K562 (cell line): ENCODE data around the gene NPVF. TPM values are rescaled to one million over a fixed set of nuclear protein-coding genes. Genes with fewer than 3 reads are reported as not detected.
A peak's percentile ranks its signal among the peaks of the same experiment; 100 is the strongest.

Experiments used
- BHLHE40 ChIP-seq: IDR thresholded peaks from 2 replicates; pipeline ENCODE4 v1.6.1; 2011; ENCODE audit warnings: low read length, improper control_type of control experiment
- CBX5 ChIP-seq: IDR thresholded peaks from 2 replicates; pipeline ENCODE4 v1.6.1; 2014; ENCODE audit warnings: low read depth, borderline replicate concordance
- DLX4 ChIP-seq: fragments of 250-450 bp; sonication (Bioruptor Pico); IDR thresholded peaks from 2 replicates; pipeline ENCODE4 v1.6.1; 2021; ENCODE audit warnings: mild to moderate bottlenecking
- ETS1 ChIP-seq: conservative IDR thresholded peaks from 2 replicates; pipeline ENCODE4 v1.6.1; 2011; ENCODE audit warnings: low read depth, mild to moderate bottlenecking, low read length; ENCODE audit not compliant: control insufficient read depth
- ILK ChIP-seq: fragments of 450-650 bp; IDR thresholded peaks from 2 replicates; pipeline ENCODE4 v1.6.1; 2016; ENCODE audit warnings: missing genetic modification characterization, low read depth, mild to moderate bottlenecking, missing compliant biosample characterization, moderate library complexity, borderline replicate concordance
- KAT2B ChIP-seq: IDR thresholded peaks from one replicate; pipeline ENCODE4 v1.6.1; 2012; ENCODE audit warnings: low read depth, mild to moderate bottlenecking, control low read depth, inconsistent platforms, low read length, moderate library complexity
- KHSRP ChIP-seq: fragments of 450-650 bp; IDR thresholded peaks from 2 replicates; pipeline ENCODE4 v1.6.1; 2017
- KLF16 ChIP-seq: IDR thresholded peaks from 2 replicates; pipeline ENCODE4 v1.6.1; 2016; ENCODE audit warnings: antibody characterized with exemption
- LCOR ChIP-seq: sonication (generic); formaldehyde crosslinking; IDR thresholded peaks from 2 replicates; pipeline ENCODE4 v1.8.0; 2022; ENCODE audit warnings: mild to moderate bottlenecking, missing genetic modification reagents
- POLR2H ChIP-seq: IDR thresholded peaks from 2 replicates; pipeline ENCODE4 v1.6.1; 2016; ENCODE audit warnings: missing genetic modification characterization, low read depth, mild to moderate bottlenecking, control low read depth, missing compliant biosample characterization, moderate library complexity
- RAD21 ChIP-seq, 2 experiments: fragments of 250-450 bp in 1 of 2; fragments of 450-650 bp in 1 of 2; sonication (Bioruptor Pico) in 1 of 2; formaldehyde crosslinking in 1 of 2; IDR thresholded peaks in 1 of 2; conservative IDR thresholded peaks in 1 of 2; 2 replicates each; pipeline versions ENCODE4 v1.4.0 to v1.8.0; 2020 to 2022; ENCODE audit warnings: mild to moderate bottlenecking in 2 of 2, moderate library complexity in 1 of 2
- SIN3A ChIP-seq, 2 experiments: fragments of 150-350 bp in 1 of 2; IDR thresholded peaks; 2 replicates each; pipeline ENCODE4 v1.6.1; 2011 to 2016; ENCODE audit warnings: borderline replicate concordance in 2 of 2, low read depth in 2 of 2, low read length in 2 of 2, mild to moderate bottlenecking in 2 of 2, moderate library complexity in 2 of 2; ENCODE audit not compliant: control insufficient read depth in 1 of 2
- SMARCA5 ChIP-seq: fragments of 450-650 bp; IDR thresholded peaks from 2 replicates; pipeline ENCODE4 v1.6.1; 2016
- TAF1 ChIP-seq: IDR thresholded peaks from 2 replicates; pipeline ENCODE4 v1.6.1; 2011; ENCODE audit warnings: mild to moderate bottlenecking, low read length, moderate library complexity; ENCODE audit not compliant: insufficient read depth, control insufficient read depth, severe bottlenecking; ENCODE audit errors: extremely low read depth
- THAP12 ChIP-seq: fragments of 250-450 bp; sonication (Bioruptor Pico); IDR thresholded peaks from 2 replicates; pipeline ENCODE4 v1.9.0; 2021; ENCODE audit warnings: mild to moderate bottlenecking, inconsistent platforms
- UBTF ChIP-seq, 2 experiments: IDR thresholded peaks; 2 replicates each; pipeline ENCODE4 v1.6.1; 2012; ENCODE audit warnings: improper control_type of control experiment in 2 of 2, low read depth in 2 of 2, low read length in 2 of 2, borderline replicate concordance in 1 of 2
- XRCC5 ChIP-seq: fragments of 200-400 bp; formaldehyde crosslinking; IDR thresholded peaks from 2 replicates; pipeline ENCODE4 v1.6.1; 2017; ENCODE audit warnings: low read depth, mild to moderate bottlenecking, low read length
- polyA plus RNA-seq, 8 experiments: library from polyadenylated mRNA; depleted of rRNA in 4 of 8; stranded (reverse) in 5 of 8; unstranded in 3 of 8; fragments of >200 nt; fragmentation: Nextera tagmentation in 2 of 8; fragmentation: Illumina TruSeq in 1 of 8; extraction: Ambion mirVana in 2 of 8; extraction: Trizol in 1 of 8; gene quantifications; 2 replicates each; pipeline versions ENCODE4 v1.2.1 to v1.2.3, GENCODE V29; 2011 to 2014; ENCODE audit warnings: inconsistent platforms in 1 of 8, missing spikeins in 1 of 8
- total RNA-seq, 7 experiments: library from RNA; depleted of rRNA in 6 of 7; stranded (reverse); fragments of >200 nt in 6 of 7; fragmentation: Illumina TruSeq in 2 of 7; extraction: Trizol in 2 of 7; gene quantifications; 2 replicates each; pipeline versions ENCODE4 v1.2.1 to v1.2.3, GENCODE V29; 2011 to 2021; ENCODE audit warnings: low replicate concordance in 1 of 7

The NPVF gene
- total and polyA plus RNA-seq, 9 of the 15 experiments (the other 6 are each of a cell fraction or from before 2014, with no cell fraction given) = not detected

- TF ChIP-seq CBX5 (no peak), XRCC5 (0 out of 2 replicates have a peak, but pooled peaks have one; percentile 58), LCOR (CRISPR knock-in tag) (0 out of 2 replicates have a peak, but pooled peaks have one; percentile 22), RAD21 (CRISPR knock-in tag; conservative IDR thresholded peaks at IDR 0.05 in 1 of 2, IDR thresholded peaks at IDR 0.05 in 1 of 2) (peak in 1 of 2 experiments; percentile 35; a peak in 1 of 4 replicates), KLF16 (peak; percentile 31; the same call in 1 of the 2 replicates), TAF1 (peak; percentile 69), KHSRP (no peak), SIN3A (IDR thresholded peaks at IDR 0.05; ENCODE audit: borderline replicate concordance in 2 of 2, control insufficient read depth in 1 of 2, low read depth in 2 of 2, low read length in 2 of 2) (0 out of 4 replicates have a peak, but pooled peaks of 1 of the 2 experiments have one; percentile 30), THAP12 (0 out of 2 replicates have a peak, but pooled peaks have one; percentile 51), ETS1 (0 out of 2 replicates have a peak, but pooled peaks have one; percentile 31), BHLHE40 (0 out of 2 replicates have a peak, but pooled peaks have one; percentile 2), UBTF (IDR thresholded peaks at IDR 0.05; ENCODE audit: borderline replicate concordance in 1 of 2, low read depth in 2 of 2, low read length in 2 of 2) (peak in 1 of 2 experiments; percentile 42; a peak in 1 of 4 replicates), POLR2H (peak; percentile 38; the same call in 1 of the 2 replicates), SMARCA5 (no peak), DLX4 (CRISPR knock-in tag) (no peak), ILK (tag) (no peak), KAT2B (no peak)
These were observed 48.3 kb downstream of the NPVF start (continued) for GRCh38 chr7:25179771-25180591.
